Activated naive CD4-positive, alpha-beta T cell treated with anti-CD3 and anti-CD28 coated beads, Interleukin-2, amount 50 U/mL, for 72 hours (primary cell): ENCODE results near the gene PLIN5. TPM values are rescaled to one million over a fixed set of nuclear protein-coding genes. Genes with fewer than 3 reads are reported as not detected.
"Not testable (repeated sequence)": the region's sequence is repeated elsewhere in the genome, so short reads cannot be mapped to it uniquely, and the experiment has no call there.

Experiments used
- ATAC-seq, 2 donors: fragments of 150-1000 bp; cut with Tn5 transposase; 2 replicates each; pipeline ENCODE4 v1.10.0; 2021; ENCODE audit warnings: mild to moderate bottlenecking in 2 of 2, moderate library complexity in 2 of 2
- DNase-seq, 2 donors: peaks; one replicate each; pipeline ENCODE4 v3.0.0; 2021 to 2022; ENCODE audit warnings: low spot score in 2 of 2
- H3K27ac Mint-ChIP-seq, 2 donors: one replicate each; pipeline ENCODE4 v1.8.0; 2022; ENCODE audit warnings: mild to moderate bottlenecking in 2 of 2, mixed read lengths in 2 of 2
- H3K36me3 Mint-ChIP-seq, 2 donors: one replicate each; pipeline ENCODE4 v1.8.0; 2022; ENCODE audit warnings: mixed read lengths in 2 of 2
- H3K9me3 Mint-ChIP-seq, 2 donors: one replicate each; pipeline ENCODE4 v1.8.0; 2022; ENCODE audit warnings: mixed read lengths in 2 of 2
- total RNA-seq, 2 donors: library from RNA; stranded (reverse); gene quantifications; one replicate each; pipeline ENCODE4 v1.2.3, GENCODE V29; 2022

PLIN5 gene
- total RNA-seq, 2 donors from 2014 or later: 0.41 TPM; not detected in 1

GRCh38 chr19:4537953-4538600 is 3.1 kb upstream of the PLIN5 start:
- no peak for DNase-seq
- peaks cover 0 to 19% of the 10 kb centered on the region in 2 donors for H3K36me3 Mint-ChIP-seq
- H3K27ac Mint-ChIP-seq: no peak overlapping the region
- peaks cover 0 to 3% of the 10 kb centered on the region in 2 donors for H3K9me3 Mint-ChIP-seq
- ATAC-seq: no peak

DNA sequence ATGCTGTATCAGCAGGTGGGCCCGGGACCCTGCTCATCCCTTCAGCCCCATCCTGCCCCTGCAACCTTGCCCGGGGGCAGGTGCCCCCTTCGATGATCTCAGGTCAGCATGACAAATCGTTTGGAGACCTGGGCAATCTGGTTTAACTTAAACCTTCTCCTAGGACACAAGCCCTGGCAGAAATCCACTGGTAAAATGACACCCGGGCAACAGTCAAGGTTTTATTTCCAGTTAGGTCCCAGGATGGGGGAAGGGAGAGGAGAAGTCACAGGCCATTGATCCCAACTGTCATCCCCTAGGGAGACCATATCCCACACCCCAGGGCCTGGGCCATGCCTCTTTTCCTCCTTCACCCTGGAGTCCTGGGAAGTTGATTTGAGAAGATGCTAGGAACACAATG is 1.8 kb upstream of the PLIN5 start:
- Mint-ChIP-seq H3K27ac (no peak overlapping the region), H3K9me3 (peaks cover 0 to 3% of the 10 kb centered on the region in 2 donors), H3K36me3 (peaks cover 0 to 19% of the 10 kb centered on the region in 2 donors)
- DNase-seq (no peak), ATAC-seq (no peak)

DNA sequence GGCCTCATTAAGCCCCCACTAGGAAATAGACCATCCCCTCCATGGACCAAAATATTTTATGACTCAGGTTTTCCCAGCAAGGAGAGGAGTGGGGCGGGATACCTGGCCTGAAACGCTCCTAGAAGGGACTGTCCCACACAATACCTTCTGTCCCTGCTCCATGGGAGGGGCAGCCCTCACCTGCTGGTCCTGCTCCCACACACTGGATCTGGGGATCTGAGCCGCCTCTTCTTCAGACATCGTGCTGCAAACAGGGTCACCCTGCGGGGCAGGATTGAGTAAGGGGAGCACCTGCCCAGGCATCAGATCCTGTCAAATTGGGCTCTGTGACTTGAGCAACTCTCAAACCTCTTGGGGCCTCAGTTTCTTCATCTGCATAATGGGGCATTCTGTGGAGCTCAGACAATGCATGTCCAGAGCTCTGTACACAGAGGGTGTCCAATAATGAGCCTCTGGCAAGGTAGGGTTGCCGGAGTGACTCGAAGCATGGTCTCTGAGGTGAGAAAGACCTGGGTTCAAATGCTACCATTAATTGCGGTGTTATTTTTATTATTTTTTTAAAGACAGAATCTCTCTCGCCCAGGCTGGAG is 1.1 kb downstream of the PLIN5 start:
- DNase-seq: no peak
- Mint-ChIP-seq H3K36me3 (no peaks in the 10 kb centered on the region), H3K27ac (no peak overlapping the region), H3K9me3 (no peaks in the 10 kb centered on the region)
- no peak for ATAC-seq

GRCh38 chr19:4533334-4533733 is 1.7 kb downstream of the PLIN5 start:
- H3K36me3 Mint-ChIP-seq: no peaks in the 10 kb centered on the region
- H3K27ac Mint-ChIP-seq: no peak overlapping the region
- ATAC-seq (no peak), DNase-seq (no peak)
- H3K9me3 Mint-ChIP-seq: no peaks in the 10 kb centered on the region

DNA sequence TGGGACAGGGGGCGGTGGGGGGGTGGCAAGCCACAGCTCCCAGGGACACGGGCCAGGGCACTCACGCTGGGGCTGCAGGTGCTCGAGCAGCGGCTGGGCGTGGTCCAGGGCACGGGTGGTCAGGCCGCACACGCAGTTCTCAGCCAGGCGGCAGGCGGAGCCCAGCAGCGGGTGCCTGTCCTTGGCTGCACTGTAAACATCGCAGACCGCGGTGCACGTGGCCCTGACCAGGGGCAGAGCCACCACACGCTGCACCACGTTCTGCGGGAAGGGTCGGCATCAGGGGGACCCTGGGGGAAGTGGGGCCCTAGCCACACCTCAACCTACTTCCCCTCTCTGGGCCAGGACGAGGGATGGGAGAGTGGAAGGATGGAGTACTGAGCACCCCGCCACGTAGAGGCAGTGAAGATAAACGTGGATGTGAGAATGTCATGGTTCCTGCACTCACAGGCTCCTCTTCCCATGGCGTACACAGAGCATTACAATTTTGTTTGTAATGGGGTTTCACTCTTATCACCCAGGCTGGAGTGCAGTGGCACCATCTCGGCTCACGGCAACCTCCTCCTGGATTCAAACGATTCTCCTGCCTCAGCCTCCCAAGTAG is 3.4 kb downstream of the PLIN5 start:
- H3K27ac Mint-ChIP-seq: no peak overlapping the region
- no peaks in the 10 kb centered on the region for H3K9me3 Mint-ChIP-seq
- ATAC-seq (no peak), DNase-seq (no peak)
- H3K36me3 Mint-ChIP-seq: no peaks in the 10 kb centered on the region

DNA sequence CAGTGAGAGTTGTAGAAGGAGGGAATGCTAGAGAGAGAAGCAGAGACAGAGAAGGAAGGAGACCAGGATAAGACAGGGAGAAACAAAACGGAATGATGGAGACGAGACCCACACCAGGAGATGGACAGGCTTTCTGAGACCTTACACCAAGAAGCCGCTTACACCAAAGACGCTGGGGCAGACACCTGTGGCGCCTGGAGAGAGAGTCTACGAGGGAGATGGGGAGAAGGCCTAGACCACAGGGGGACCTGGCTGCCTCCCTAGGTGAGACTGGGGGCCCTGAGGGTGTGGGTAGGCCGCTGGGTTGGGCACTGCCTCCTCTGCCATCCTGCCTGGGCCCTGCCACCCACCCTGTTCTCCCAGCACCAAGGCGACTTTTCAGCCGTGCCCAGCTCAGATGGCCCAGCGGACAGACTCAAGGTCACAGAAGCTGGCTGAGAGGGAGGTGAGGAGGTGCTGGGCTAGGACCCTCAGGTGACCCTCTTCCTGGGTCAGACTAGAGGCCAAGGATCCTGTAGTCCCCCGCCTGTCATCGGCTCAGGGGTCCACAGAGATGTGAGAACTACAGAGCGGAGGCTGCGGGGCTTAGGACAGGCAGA is 5.0 kb downstream of the PLIN5 start:
- Mint-ChIP-seq H3K36me3 (no peaks in the 10 kb centered on the region), H3K27ac (no peak overlapping the region), H3K9me3 (no peaks in the 10 kb centered on the region)
- DNase-seq (no peak), ATAC-seq (no peak)

- DNase-seq (no peak), ATAC-seq (no peak)
- Mint-ChIP-seq H3K9me3 (no peaks in the 10 kb centered on the region), H3K27ac (no peak overlapping the region), H3K36me3 (no peaks in the 10 kb centered on the region)
Observed at GRCh38 chr19:4528843-4529242, 6.2 kb downstream of the PLIN5 start.

GRCh38 chr19:4527377-4527776 is 7.6 kb downstream of the PLIN5 start:
- H3K27ac Mint-ChIP-seq, DNase-seq, H3K9me3 Mint-ChIP-seq, ATAC-seq, H3K36me3 Mint-ChIP-seq: not testable (repeated sequence)

DNA sequence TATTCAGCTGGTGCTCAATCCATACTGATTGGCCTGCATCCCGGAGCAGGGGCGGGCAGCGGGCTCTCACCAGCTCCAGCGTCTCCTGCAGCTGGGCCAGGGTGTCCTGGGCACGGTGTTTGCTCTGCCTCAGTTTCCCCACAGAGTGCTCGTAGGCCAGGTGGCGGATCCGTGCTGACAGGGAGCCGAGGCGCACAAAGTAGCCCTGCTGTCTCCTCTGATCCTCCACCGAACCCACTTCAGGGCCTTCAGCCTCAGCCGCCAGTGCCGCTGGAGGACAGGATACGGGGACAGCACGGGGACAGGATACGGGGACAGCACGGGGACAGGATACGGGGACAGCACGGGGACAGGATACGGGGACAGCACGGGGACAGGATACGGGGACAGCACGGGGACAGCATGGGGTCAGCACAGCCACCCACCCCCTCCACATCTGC is 9.4 kb downstream of the PLIN5 start:
- H3K36me3 Mint-ChIP-seq: no peaks in the 10 kb centered on the region
- DNase-seq: no peak
- no peak overlapping the region for H3K27ac Mint-ChIP-seq
- H3K9me3 Mint-ChIP-seq: no peaks in the 10 kb centered on the region
- no peak for ATAC-seq

DNA sequence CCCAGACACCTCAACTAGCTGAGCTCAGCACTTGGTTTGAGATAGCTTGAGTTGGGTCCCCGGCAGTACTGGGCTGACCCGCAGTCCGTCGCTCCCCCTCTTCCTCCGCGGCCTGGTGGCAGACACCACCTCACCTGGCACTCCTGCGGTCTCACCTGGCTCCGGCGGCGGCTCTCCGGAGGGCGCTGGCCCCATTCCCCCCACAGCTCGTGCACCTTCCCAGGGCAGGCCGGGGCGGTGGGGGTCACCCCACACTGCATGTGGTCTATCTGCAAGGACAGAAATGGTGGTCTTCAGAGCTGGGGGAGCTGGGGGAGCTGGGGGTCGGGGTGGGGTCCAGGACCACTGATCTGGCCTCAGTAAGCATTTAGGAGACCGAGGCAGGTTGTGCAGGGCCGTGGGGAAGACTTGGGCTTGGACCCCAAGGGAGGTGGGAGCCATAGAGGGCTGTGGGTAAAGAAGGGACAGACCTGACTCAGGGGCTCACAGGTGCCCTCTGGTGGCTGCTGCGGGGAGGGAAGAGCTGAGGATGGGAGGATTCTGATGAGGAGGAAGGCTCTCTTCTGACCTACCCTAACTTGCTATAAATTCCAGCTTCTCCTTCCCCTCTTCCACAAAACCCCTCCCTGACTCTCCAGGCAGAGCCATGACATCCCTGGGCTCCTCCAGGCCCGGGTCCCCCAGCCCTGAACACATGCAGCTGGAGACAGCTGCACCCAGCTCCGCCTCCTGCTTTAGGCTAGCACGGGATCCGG is 10.0 kb downstream of the PLIN5 start:
- ATAC-seq (peak; percentile 83 to 87), DNase-seq (peak; percentile 69 to 85)
- Mint-ChIP-seq H3K36me3 (no peaks in the 10 kb centered on the region), H3K9me3 (no peaks in the 10 kb centered on the region), H3K27ac (no peak overlapping the region)

DNA sequence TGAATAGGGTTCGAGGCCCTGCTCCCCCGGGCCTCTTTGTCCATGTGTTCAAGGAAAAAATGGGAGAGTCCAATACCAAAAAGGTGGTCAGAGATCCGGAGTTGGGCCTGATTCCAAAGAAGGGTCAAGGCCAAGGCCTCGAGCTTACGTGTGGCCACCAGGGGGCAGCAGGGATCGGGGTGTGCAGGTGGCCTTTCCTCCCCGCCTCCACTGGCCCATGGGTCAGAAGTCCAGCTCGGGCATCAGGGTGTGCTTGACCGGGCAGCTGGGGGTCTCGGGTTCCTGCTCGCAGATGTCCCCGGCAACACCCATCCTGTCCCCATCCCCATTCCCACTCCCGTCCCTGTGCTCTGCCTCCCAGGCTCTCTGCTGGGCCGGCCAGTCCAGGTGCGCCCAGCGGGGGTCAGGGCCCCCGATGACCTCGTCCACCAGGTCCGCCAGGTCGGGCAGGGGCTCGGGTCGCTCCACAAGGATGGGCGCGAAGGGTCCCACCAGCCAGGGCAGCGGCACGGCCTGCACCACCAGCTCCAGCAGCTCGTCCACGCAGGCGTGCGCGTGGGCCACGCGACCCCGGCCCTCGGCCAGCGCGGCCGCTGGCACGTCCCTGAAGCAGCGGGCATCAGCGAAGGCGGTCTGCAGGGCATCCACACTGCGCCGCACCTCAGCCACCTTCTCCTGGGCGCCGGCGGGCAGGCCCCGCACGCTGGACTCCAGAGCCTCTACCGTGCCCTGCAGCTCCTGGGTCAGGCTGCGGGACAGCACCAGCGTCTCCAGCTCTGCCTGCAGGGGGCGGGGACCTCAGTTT is 11.5 kb downstream of the PLIN5 start:
- no peaks in the 10 kb centered on the region for H3K9me3 Mint-ChIP-seq
- ATAC-seq (peak in 1 of 2 donors; percentile 48), DNase-seq (peak in 1 of 2 donors; percentile 53)
- H3K36me3 Mint-ChIP-seq: no peaks in the 10 kb centered on the region
- H3K27ac Mint-ChIP-seq: no peak overlapping the region

DNA sequence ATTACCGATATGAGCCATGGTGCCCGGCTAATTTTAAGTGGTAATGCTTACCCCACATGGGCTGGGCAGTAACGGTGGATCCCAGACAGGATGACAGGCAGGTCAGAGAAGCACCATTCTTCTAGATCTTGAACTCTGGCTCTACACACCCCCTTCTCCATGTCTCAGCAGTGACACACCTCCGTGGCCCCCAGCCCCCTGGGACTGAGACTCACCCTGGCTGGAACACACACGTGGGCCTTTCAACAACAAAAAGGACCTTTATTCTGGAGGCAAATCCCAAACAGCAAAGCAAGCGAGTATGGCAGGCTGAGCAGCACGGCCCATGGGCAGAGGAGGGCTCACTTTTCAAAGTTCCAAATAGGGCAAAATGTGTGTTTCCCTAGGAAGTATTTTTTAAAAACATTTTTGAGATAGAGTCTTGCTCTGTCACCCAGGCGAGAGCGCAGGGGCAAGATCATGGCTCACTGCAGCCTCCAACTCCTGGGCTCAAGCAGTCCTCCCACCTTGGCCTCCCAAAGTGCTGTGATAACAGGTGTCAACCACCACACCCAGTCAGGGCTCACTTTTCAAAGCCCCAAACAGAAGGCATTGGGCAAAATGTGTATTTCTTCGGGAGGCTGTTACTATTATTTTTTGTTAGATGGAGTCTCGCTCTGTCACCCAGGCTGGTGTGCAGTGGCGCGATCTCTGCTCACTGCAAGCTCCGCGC is 12.6 kb downstream of the PLIN5 start:
- ATAC-seq (no peak), DNase-seq (no peak)
- H3K36me3 Mint-ChIP-seq: no peaks in the 10 kb centered on the region
- H3K9me3 Mint-ChIP-seq: no peaks in the 10 kb centered on the region
- H3K27ac Mint-ChIP-seq: peak overlapping the region in 1 of 2 donors; percentile 24

DNA sequence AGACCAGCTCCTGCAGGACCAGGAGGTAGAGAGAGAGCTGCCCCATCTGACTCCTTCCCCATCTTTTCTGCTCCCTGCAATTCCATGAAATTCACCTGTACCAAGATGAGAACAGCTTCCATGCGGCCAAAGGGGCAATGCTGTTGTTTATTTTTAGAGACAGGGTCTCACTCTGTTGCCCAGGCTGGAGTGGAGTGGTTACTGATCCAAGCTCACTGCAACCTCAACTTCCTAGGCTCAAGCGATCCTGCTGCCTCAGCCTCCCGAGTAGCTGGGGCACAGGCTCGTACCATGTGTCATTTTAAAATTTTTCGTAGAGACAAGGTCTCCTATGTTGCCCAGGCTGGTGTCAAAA is 13.2 kb downstream of the PLIN5 start:
- DNase-seq: no peak
- Mint-ChIP-seq H3K36me3 (no peaks in the 10 kb centered on the region), H3K27ac (peak overlapping the region in 1 of 2 donors; percentile 24), H3K9me3 (no peaks in the 10 kb centered on the region)
- ATAC-seq: no peak

GRCh38 chr19:4521170-4521887 is 13.7 kb downstream of the PLIN5 start:
- ATAC-seq (no peak), DNase-seq (no peak)
- Mint-ChIP-seq H3K9me3 (no peaks in the 10 kb centered on the region), H3K36me3 (no peaks in the 10 kb centered on the region), H3K27ac (no peak overlapping the region)
